GM12878 (cell line): Measurements from ENCODE around the gene ITIH6. TPM values are rescaled to one million over a fixed set of nuclear protein-coding genes. Genes with fewer than 3 reads are reported as not detected.

Source experiments
- ATAC-seq: fragments of 200-7000 bp; cut with Tn5 transposase; 3 replicates; pipeline ENCODE4 v1.9.1; 2020; ENCODE audit warnings: mild to moderate bottlenecking, moderate library complexity
- BruUV-seq: library from RNA; stranded (reverse); fragments of 400-500 nt; replicated peaks from 2 replicates; lab custom pipeline; 2021; lab: Mats Ljungman, UMichigan
- CTCF ChIA-PET: fragments of 300-600 bp; sonication (Branson Sonifier 250); formaldehyde crosslinking; extraction: SDS; loops from one replicate; lab custom pipeline; 2021; ENCODE audit warnings: inconsistent platforms; lab: Yijun Ruan, JAX
- POLR2A ChIA-PET: fragments of 350-600 bp; formaldehyde crosslinking; extraction: SDS; loops from one replicate; lab custom pipeline; 2021; ENCODE audit warnings: inconsistent platforms; lab: Charles Lee
- RAD21 ChIA-PET: fragments of 300-600 bp; sonication (Branson Sonifier 250); formaldehyde crosslinking; loops from one replicate; lab custom pipeline; 2023; ENCODE audit warnings: antibody characterized with exemption; ENCODE audit not compliant: unreplicated experiment; lab: Charles Lee
- SMC1A ChIA-PET: fragments of 300-600 bp; sonication (Branson Sonifier 250); formaldehyde crosslinking; loops from one replicate; lab custom pipeline; 2023; ENCODE audit not compliant: unreplicated experiment, uncharacterized antibody; lab: Charles Lee
- DNase-seq: peaks from one replicate; pipeline ENCODE4 v3.0.0-alpha.2; 2011; ENCODE audit warnings: low read depth, low spot score
- FAIRE-seq: peaks from 3 replicates; lab custom pipeline; 2011; peaks lifted over from hg19 to GRCh38; lab: Jason Lieb, UNC
- H2AFZ ChIP-seq: 2 replicates; pipeline ENCODE4 v1.6.0; 2011; ENCODE audit warnings: low read depth, low read length, control low read depth; ENCODE audit not compliant: control insufficient read depth
- H3K27ac ChIP-seq: 2 replicates; pipeline ENCODE4 v1.5.1; 2011; ENCODE audit warnings: control low read depth; ENCODE audit not compliant: control insufficient read depth, insufficient read depth
- H3K27me3 ChIP-seq, 2 experiments: replicated peaks in 1 of 2; 2 replicates each; pipeline versions ENCODE4 v1.6.0 to v1.6.1; 2011; ENCODE audit warnings: low read length in 1 of 2; ENCODE audit not compliant: control insufficient read depth in 2 of 2, insufficient read depth in 2 of 2
- H3K36me3 ChIP-seq, 2 experiments: 2 replicates each; pipeline ENCODE4 v1.5.1; 2011; ENCODE audit warnings: low read length in 1 of 2; ENCODE audit not compliant: control insufficient read depth in 2 of 2, insufficient read depth in 2 of 2
- H3K4me1 ChIP-seq: 2 replicates; pipeline ENCODE4 v1.6.1; 2011; ENCODE audit warnings: mild to moderate bottlenecking, low read length, moderate library complexity, mixed read lengths; ENCODE audit not compliant: control insufficient read depth, insufficient read depth
- H3K4me2 ChIP-seq: 2 replicates; pipeline ENCODE4 v1.6.0; 2011; ENCODE audit warnings: control low read depth; ENCODE audit not compliant: control insufficient read depth, insufficient read depth
- H3K4me3 ChIP-seq: fragments of 200-600 bp; sonication (generic); 2 replicates; pipeline ENCODE4 v1.5.1; 2016
- H3K79me2 ChIP-seq: 2 replicates; pipeline ENCODE4 v1.6.0; 2011; ENCODE audit warnings: low read length; ENCODE audit not compliant: control insufficient read depth, insufficient read depth
- H3K9ac ChIP-seq: 2 replicates; pipeline ENCODE4 v1.8.0; 2011; ENCODE audit warnings: low read length, control low read depth, mixed read lengths; ENCODE audit not compliant: control insufficient read depth, insufficient read depth
- H3K9me3 ChIP-seq: replicated peaks from 3 replicates; pipeline ENCODE4 v1.5.1; 2011; ENCODE audit warnings: mild to moderate bottlenecking, low read length; ENCODE audit not compliant: control insufficient read depth, insufficient read depth
- H4K20me1 ChIP-seq: 2 replicates; pipeline ENCODE4 v1.6.0; 2011; ENCODE audit not compliant: control insufficient read depth, insufficient read depth
- ASH2L ChIP-seq: fragments of 300-600, 200-600 bp; sonication (generic); IDR thresholded peaks from 2 replicates; pipeline ENCODE4 v1.6.1; 2017; ENCODE audit warnings: low read depth, mild to moderate bottlenecking, borderline replicate concordance
- BHLHE40 ChIP-seq, 2 experiments: fragments of 450-650 bp in 1 of 2; IDR thresholded peaks; 2 replicates each; pipeline ENCODE4 v1.6.1; 2011 to 2017; ENCODE audit warnings: low read depth in 2 of 2, borderline replicate concordance in 1 of 2, improper control_type of control experiment in 1 of 2, low read length in 1 of 2, mild to moderate bottlenecking in 1 of 2
- DPF2 ChIP-seq: fragments of 450-650 bp; IDR thresholded peaks from 2 replicates; pipeline ENCODE4 v1.6.1; 2017; ENCODE audit warnings: mild to moderate bottlenecking
- E4F1 ChIP-seq: fragments of 450-650 bp; IDR thresholded peaks from 2 replicates; pipeline ENCODE4 v1.6.1; 2018; ENCODE audit warnings: borderline replicate concordance, mild to moderate bottlenecking; ENCODE audit not compliant: partially characterized antibody
- IKZF1 ChIP-seq: fragments of 450-650 bp; conservative IDR thresholded peaks from 2 replicates; pipeline ENCODE4 v1.6.1; 2017; ENCODE audit warnings: antibody characterized with exemption, mild to moderate bottlenecking
- IRF5 ChIP-seq: fragments of 450-650 bp; IDR thresholded peaks from 2 replicates; pipeline ENCODE4 v1.6.1; 2017; ENCODE audit warnings: borderline replicate concordance
- JUNB ChIP-seq: IDR thresholded peaks from 2 replicates; pipeline ENCODE4 v1.6.1; 2016; ENCODE audit warnings: antibody characterized with exemption, mild to moderate bottlenecking
- KLF5 ChIP-seq: fragments of 450-650 bp; IDR thresholded peaks from 2 replicates; pipeline ENCODE4 v1.6.1; 2014; ENCODE audit warnings: mild to moderate bottlenecking; ENCODE audit not compliant: partially characterized antibody
- NRF1 ChIP-seq: conservative IDR thresholded peaks from 2 replicates; pipeline ENCODE4 v1.6.1; 2011; ENCODE audit warnings: mild to moderate bottlenecking, low read depth, low read length, improper control_type of control experiment
- PBX3 ChIP-seq: IDR thresholded peaks from 2 replicates; pipeline ENCODE4 v1.6.1; 2011; ENCODE audit warnings: mild to moderate bottlenecking, low read depth, low read length, moderate library complexity; ENCODE audit not compliant: insufficient replicate concordance
- RAD21 ChIP-seq: IDR thresholded peaks from 2 replicates; pipeline ENCODE4 v1.6.1; 2011; ENCODE audit warnings: mild to moderate bottlenecking, low read depth, low read length, moderate library complexity; ENCODE audit not compliant: insufficient read depth
- SREBF2 ChIP-seq: IDR thresholded peaks from 2 replicates; pipeline ENCODE4 v1.6.1; 2012; ENCODE audit warnings: mild to moderate bottlenecking, low read length
- SRF ChIP-seq, 2 experiments: IDR thresholded peaks; 2 replicates each; pipeline ENCODE4 v1.6.1; 2011; ENCODE audit warnings: low read depth in 2 of 2, low read length in 2 of 2, mild to moderate bottlenecking in 1 of 2, moderate library complexity in 1 of 2
- STAT1 ChIP-seq: fragments of 450-650 bp; conservative IDR thresholded peaks from 2 replicates; pipeline ENCODE4 v1.6.1; 2014; ENCODE audit warnings: antibody characterized with exemption, mild to moderate bottlenecking
- SUZ12 ChIP-seq: fragments of 200-600 bp; sonication (generic); IDR thresholded peaks from one replicate; pipeline ENCODE4 v1.6.1; 2018; ENCODE audit warnings: antibody characterized with exemption, mild to moderate bottlenecking; ENCODE audit not compliant: unreplicated experiment
- ZNF592 ChIP-seq: fragments of 450-650 bp; IDR thresholded peaks from 2 replicates; pipeline ENCODE4 v1.6.1; 2017; ENCODE audit warnings: mild to moderate bottlenecking, moderate library complexity
- WGBS: methylation state at CpG from one replicate; pipeline ENCODE4 v1.1.6; 2016; ENCODE audit warnings: low lambda C conversion rate; ENCODE audit not compliant: insufficient replicate concordance, insufficient coverage; ENCODE audit errors: missing lambda C conversion rate; 5-methylcytosine and 5-hydroxymethylcytosine counted together
- in situ Hi-C: fragments of 300-500 bp; cut with MboI; formaldehyde crosslinking; loops from 9 replicates; pipeline ENCODE4 v1.14.3; 2018; ENCODE audit warnings: mixed read lengths
- intact Hi-C: fragments of 100-400 bp; cut with micrococcal nuclease; formaldehyde crosslinking; loops from one replicate; pipeline ENCODE4 v1.14.2; 2022; ENCODE audit not compliant: unreplicated experiment
- polyA plus RNA-seq, 11 experiments: library from polyadenylated mRNA; depleted of rRNA in 4 of 11; unstranded in 6 of 11; stranded (reverse) in 5 of 11; fragments of >200 nt; fragmentation: Nextera tagmentation in 4 of 11; fragmentation: Illumina TruSeq in 1 of 11; extraction: Ambion mirVana in 4 of 11; extraction: Trizol in 1 of 11; gene quantifications; 1 replicate in 1 of 11; 2 replicates in 10 of 11; pipeline versions ENCODE4 v1.2.1 to v1.2.3, GENCODE V29; 2011 to 2016; ENCODE audit warnings: inconsistent platforms in 2 of 11, missing spikeins in 2 of 11, low read depth in 1 of 11
- total RNA-seq, 4 experiments: library from RNA; depleted of rRNA in 3 of 4; stranded (reverse); fragments of >200 nt in 3 of 4; fragmentation: Illumina TruSeq in 1 of 4; extraction: Trizol in 1 of 4; gene quantifications; 2 replicates each; pipeline versions ENCODE4 v1.2.1 to v1.2.3, GENCODE V29; 2013 to 2021

The ITIH6 gene
- total and polyA plus RNA-seq, 10 of the 15 experiments (the other 5 are each of a cell fraction or from before 2014, with no cell fraction given), result not detected

GRCh38 chrX:54799046-54799445 lies 991 bp upstream of the ITIH6 start:
- ATAC-seq (no peak), DNase-seq (no peak), FAIRE-seq (no peak)
- Histone ChIP-seq H3K9ac (no peak overlapping the region), H3K4me2 (no peak overlapping the region), H3K36me3 (no peaks in the 10 kb centered on the region), H3K9me3 (no peaks in the 10 kb centered on the region), H2AFZ (no peak overlapping the region), H3K79me2 (no peaks in the 10 kb centered on the region), H3K27me3 (no peaks in the 10 kb centered on the region), H3K4me3 (no peak overlapping the region), H3K27ac (no peak overlapping the region), H4K20me1 (no peaks in the 10 kb centered on the region), H3K4me1 (no peaks in the 10 kb centered on the region)
- intact Hi-C loops (no loop called here), in situ Hi-C loops (no loop called here)
- TF ChIP-seq ASH2L, result no peak
- no peak for TF ChIP-seq BHLHE40 (IDR thresholded peaks at IDR 0.05; ENCODE audit: borderline replicate concordance in 1 of 2, low read depth in 2 of 2, low read length in 1 of 2)
- TF ChIP-seq JUNB, result no peak
- TF ChIP-seq ZNF592, result no peak
- no peak for TF ChIP-seq STAT1
- TF ChIP-seq RAD21, result no peak
- no peak for TF ChIP-seq SUZ12
- TF ChIP-seq PBX3, result no peak
- TF ChIP-seq SRF (IDR thresholded peaks at IDR 0.05; ENCODE audit: low read depth in 2 of 2, low read length in 2 of 2), result no peak
- TF ChIP-seq E4F1, result no peak
- TF ChIP-seq KLF5, result no peak
- no peak for TF ChIP-seq DPF2
- no peak for TF ChIP-seq IKZF1
- no peak for TF ChIP-seq NRF1
- no peak for TF ChIP-seq SREBF2
- TF ChIP-seq IRF5, result no peak
- CTCF ChIA-PET, result no interaction called here
- SMC1A ChIA-PET, result no interaction called here
- WGBS, result 31% methylated on average over 2 of the region's 2 CpGs
- RAD21 ChIA-PET, result no interaction called here
- POLR2A ChIA-PET, result no interaction called here
- no TSS peak for BruUV-seq
